AG09319 (cell line): ENCODE results near the gene MRTFA.

Experiments used
- DNase-seq: peaks from one replicate; pipeline ENCODE4 v3.0.0-alpha.2; 2010; ENCODE audit warnings: low read depth; ENCODE audit errors: extremely low read depth
- CTCF ChIP-seq: IDR thresholded peaks from 2 replicates; pipeline ENCODE4 v1.5.1; 2011; ENCODE audit warnings: low read depth, mild to moderate bottlenecking, inconsistent platforms, low read length, moderate library complexity

Gene MRTFA

DNA sequence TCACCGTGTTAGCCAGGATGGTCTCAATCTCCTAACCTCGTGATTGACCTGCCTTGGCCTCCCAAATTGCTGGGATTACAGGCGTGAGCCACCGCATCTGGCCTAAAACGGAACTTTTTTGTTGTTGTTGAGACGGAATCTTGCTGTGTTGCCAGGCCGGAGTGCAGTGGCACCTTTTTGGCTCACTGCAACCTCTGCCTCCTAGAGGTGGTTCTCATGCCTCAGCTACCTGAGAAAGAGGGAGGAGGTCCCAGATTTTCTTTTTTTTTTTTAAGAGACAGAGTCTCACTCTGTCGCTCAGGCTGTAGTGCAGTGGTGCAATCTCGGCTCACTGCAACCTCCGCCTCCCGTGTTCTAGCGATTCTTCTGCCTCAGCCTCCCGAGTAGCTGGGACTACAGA lies 34.9 kb upstream of the MRTFA start:
- DNase-seq: no peak
- no peak for TF ChIP-seq CTCF

DNA sequence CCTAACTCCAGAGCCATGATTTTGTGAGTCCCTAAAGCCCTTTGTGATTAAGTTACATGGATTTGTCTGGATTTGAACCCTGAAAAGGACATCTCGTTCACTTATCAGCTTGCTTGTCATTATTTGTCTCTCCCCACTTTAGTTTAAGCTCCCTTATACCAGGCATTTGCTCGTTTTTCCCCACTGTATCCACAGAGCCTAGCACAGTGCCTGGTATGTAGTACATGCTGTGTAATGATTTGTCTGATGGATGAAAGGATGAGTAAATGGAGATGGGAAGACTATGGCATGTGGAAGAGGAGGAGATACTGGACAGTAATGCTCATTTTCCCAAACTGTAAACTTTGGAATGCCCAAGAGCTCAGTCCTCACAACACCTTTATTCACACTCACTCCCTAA lies 33.5 kb upstream of the MRTFA start:
- no peak for DNase-seq

DNA sequence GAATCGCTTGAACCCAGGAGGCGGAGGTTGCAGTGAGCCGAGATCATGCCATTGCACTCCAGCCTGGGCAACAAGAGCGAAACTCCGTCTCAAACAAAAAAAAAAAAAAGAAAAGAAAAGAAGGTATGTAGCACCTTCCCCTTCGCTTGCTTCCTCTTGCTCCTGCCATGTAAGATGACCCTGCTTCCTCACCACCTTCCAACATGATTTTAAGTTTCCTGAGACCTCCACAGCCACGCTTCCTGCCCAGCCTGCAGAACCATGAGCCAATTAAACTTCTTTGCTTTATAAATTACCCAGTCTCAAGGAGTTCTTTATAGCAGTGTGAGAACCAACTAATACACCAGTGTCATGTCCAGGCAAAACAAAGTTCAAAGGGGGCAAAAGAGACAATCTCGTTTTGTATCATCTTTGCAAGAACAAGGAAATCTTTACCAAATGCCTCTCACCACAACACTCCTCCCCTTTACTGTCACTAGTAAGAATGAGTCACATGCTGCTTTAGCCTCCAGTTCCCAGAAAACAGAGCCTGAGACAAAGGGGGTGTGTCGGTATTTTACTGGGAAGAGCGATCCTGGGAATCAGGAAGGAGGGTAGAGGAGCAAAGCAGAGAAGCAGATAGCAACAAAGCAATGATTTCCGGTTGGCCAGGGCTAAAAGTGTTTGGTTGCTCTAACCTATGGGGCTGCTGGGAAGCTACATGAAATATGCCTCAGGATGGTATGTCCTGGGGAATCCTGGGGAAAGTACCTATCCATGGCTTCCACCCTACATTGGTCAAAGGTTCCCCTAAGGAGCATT lies 32.3 kb upstream of the MRTFA start:
- DNase-seq: peak; percentile 52
- no peak for TF ChIP-seq CTCF

More for the DNA sequence above, 33.5 kb upstream of the MRTFA start:
- TF ChIP-seq CTCF: no peak

- no peak for TF ChIP-seq CTCF
Measured at GRCh38 chr22:40666151-40666848, 29.8 kb upstream of the MRTFA start.

DNA sequence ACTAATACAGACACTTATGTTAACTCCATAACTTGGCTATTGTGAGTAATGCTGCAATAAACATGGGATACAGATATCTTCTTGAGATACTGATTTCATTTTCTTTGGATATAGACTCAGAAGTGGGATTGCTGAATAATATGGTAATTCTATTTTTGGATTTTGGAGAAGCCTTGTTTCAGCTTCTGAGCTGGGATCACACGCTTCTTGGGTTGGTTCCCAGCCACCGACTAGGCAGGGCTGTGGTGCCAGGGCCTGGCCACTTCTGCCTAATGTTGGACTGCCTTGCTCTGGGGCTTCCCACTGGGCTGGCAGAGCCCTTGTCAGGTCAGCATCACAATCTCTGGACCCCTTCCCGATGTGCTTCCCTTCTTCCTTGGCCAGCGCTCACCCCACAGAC lies 28.8 kb upstream of the MRTFA start:
- DNase-seq: peak; percentile 28
- TF ChIP-seq CTCF: no peak

More at GRCh38 chr22:40666151-40666848, 29.8 kb upstream of the MRTFA start:
- peak; percentile 41 for DNase-seq

GRCh38 chr22:40661671-40662070 lies 25.2 kb upstream of the MRTFA start:
- DNase-seq: no peak
- no peak for TF ChIP-seq CTCF

GRCh38 chr22:40660730-40661129 lies 24.2 kb upstream of the MRTFA start:
- no peak for DNase-seq
- TF ChIP-seq CTCF: no peak
